ENCODE results near the gene NDUFB11.
A peak's percentile ranks its signal among the peaks of the same experiment; 100 is the strongest.

NDUFB11 gene

GRCh38 chrX:47144626-47145394, at the start of gene NDUFB11, which contains the start of gene RBM10:
Gene NDUFB11, minus strand, starts transcription at chrX:47144702. Its CDS starts 23 bp downstream, at chrX:47144679.
Gene RBM10, plus strand, starts transcription at chrX:47145221. Its CDS starts 2,261 bp downstream, at chrX:47147482.
- H3K27ac ChIP-seq: peak within 1 kb of the TSS; percentile 92
- TF ChIP-seq CTCF (conservative IDR thresholded peaks at IDR 0.05) (peak; percentile 74), ZFX (IDR thresholded peaks at IDR 0.05) (no peak)

- peak within 1 kb of the TSS; percentile 96 for H3K27ac ChIP-seq
- TF ChIP-seq CTCF (conservative IDR thresholded peaks at IDR 0.05) (peak; percentile 75), ZFX (IDR thresholded peaks at IDR 0.05) (no peak)
Measured at GRCh38 chrX:47193475-47194193, 49.1 kb upstream of the NDUFB11 start, which contains the start of gene UBA1. Gene UBA1, plus strand, starts transcription at chrX:47193829. Its CDS starts 4,974 bp downstream, at chrX:47198803.

- H3K27ac ChIP-seq: peak overlapping the region; percentile 78
- no peak for TF ChIP-seq CTCF (conservative IDR thresholded peaks at IDR 0.05)
- no peak for TF ChIP-seq ZFX (IDR thresholded peaks at IDR 0.05)
Measured at GRCh38 chrX:47191806-47192401, 47.4 kb upstream of the NDUFB11 start.

- TF ChIP-seq CTCF (conservative IDR thresholded peaks at IDR 0.05) (no peak), ZFX (IDR thresholded peaks at IDR 0.05) (no peak)
- H3K27ac ChIP-seq: peak overlapping the region; percentile 78
Measured at GRCh38 chrX:47191331-47191730, 46.8 kb upstream of the NDUFB11 start.

GRCh38 chrX:47190445-47191269, 46.2 kb upstream of the NDUFB11 start:
- TF ChIP-seq CTCF (conservative IDR thresholded peaks at IDR 0.05) (no peak), ZFX (IDR thresholded peaks at IDR 0.05) (no peak)
- peak overlapping the region; percentile 78 for H3K27ac ChIP-seq

GRCh38 chrX:47189906-47190305, 45.4 kb upstream of the NDUFB11 start:
- TF ChIP-seq CTCF (conservative IDR thresholded peaks at IDR 0.05) (no peak), ZFX (IDR thresholded peaks at IDR 0.05) (no peak)
- no peak overlapping the region for H3K27ac ChIP-seq

Measured in C4-2B (cell line).